IMR-90 (cell line): ENCODE data around the gene TMEM252.

Experiments used
- CEBPB ChIP-seq: IDR thresholded peaks from 2 replicates; pipeline ENCODE4 v1.6.1; 2012; ENCODE audit warnings: low read depth, low read length, improper control_type of control experiment
- POLR2A ChIP-seq: IDR thresholded peaks from 2 replicates; pipeline ENCODE4 v1.6.1; 2012; ENCODE audit warnings: mild to moderate bottlenecking, low read depth, low read length
- RAD21 ChIP-seq: IDR thresholded peaks from 2 replicates; pipeline ENCODE4 v1.6.1; 2012; ENCODE audit warnings: low read length, improper control_type of control experiment
- RCOR1 ChIP-seq: IDR thresholded peaks from 2 replicates; pipeline ENCODE4 v1.6.1; 2012; ENCODE audit warnings: mild to moderate bottlenecking, low read length, improper control_type of control experiment; ENCODE audit not compliant: insufficient replicate concordance
- RFX5 ChIP-seq: IDR thresholded peaks from 2 replicates; pipeline ENCODE4 v1.8.0; 2012; ENCODE audit warnings: low read depth, mild to moderate bottlenecking, low read length, moderate library complexity
- TF ChIP-seq, protein P1 (sequence below): conservative IDR thresholded peaks from 2 replicates; pipeline ENCODE4 v1.5.1; 2012; ENCODE audit warnings: mild to moderate bottlenecking, low read depth, low read length, improper control_type of control experiment
- TF ChIP-seq, protein P2 (sequence below): fragments of 150-350 bp; IDR thresholded peaks from 2 replicates; pipeline ENCODE4 v1.6.1; 2017; ENCODE audit warnings: mild to moderate bottlenecking, antibody characterized with exemption, low read length, low read depth

DNA sequence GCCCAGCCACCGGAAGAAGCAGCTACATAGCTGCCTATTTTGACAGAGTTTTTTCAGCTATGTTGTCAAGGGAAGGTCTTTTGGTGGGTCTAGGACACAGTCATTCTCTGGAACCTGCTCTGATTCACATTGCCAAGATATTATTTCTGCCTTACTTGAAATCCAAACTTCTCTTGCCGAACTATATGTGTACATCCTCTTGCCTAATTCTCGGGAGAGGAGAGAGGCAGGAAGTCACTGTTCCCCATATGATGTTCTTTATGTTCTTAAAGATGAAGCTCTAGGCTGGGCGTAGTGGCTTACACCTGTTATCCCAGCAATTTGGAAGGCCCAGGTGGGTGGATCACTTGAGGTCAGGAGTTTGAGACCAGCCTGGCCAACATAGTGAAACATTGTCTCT, 8.6 kb downstream of the TMEM252 start:
- no peak for TF ChIP-seq RAD21
- TF ChIP-seq, protein P1, sequence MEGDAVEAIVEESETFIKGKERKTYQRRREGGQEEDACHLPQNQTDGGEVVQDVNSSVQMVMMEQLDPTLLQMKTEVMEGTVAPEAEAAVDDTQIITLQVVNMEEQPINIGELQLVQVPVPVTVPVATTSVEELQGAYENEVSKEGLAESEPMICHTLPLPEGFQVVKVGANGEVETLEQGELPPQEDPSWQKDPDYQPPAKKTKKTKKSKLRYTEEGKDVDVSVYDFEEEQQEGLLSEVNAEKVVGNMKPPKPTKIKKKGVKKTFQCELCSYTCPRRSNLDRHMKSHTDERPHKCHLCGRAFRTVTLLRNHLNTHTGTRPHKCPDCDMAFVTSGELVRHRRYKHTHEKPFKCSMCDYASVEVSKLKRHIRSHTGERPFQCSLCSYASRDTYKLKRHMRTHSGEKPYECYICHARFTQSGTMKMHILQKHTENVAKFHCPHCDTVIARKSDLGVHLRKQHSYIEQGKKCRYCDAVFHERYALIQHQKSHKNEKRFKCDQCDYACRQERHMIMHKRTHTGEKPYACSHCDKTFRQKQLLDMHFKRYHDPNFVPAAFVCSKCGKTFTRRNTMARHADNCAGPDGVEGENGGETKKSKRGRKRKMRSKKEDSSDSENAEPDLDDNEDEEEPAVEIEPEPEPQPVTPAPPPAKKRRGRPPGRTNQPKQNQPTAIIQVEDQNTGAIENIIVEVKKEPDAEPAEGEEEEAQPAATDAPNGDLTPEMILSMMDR = no peak
- TF ChIP-seq, protein P2, sequence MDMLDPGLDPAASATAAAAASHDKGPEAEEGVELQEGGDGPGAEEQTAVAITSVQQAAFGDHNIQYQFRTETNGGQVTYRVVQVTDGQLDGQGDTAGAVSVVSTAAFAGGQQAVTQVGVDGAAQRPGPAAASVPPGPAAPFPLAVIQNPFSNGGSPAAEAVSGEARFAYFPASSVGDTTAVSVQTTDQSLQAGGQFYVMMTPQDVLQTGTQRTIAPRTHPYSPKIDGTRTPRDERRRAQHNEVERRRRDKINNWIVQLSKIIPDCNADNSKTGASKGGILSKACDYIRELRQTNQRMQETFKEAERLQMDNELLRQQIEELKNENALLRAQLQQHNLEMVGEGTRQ = no peak
- no peak for TF ChIP-seq CEBPB
- TF ChIP-seq RCOR1 = no peak
- TF ChIP-seq POLR2A = no peak
- TF ChIP-seq RFX5 = no peak
